ENCODE results near the gene SPRR2E.
"Not testable (repeated sequence)": the region's sequence is repeated elsewhere in the genome, so short reads cannot be mapped to it uniquely, and the experiment has no call there.

The SPRR2E gene

GRCh38 chr1:153094426-153094825 lies at the start of gene SPRR2E:
SPRR2E (minus strand) TSS chr1:153094526; CDS start chr1:153093751, 775 bp downstream.
- FAIRE-seq = no peak

GRCh38 chr1:153141377-153141776 lies 47.1 kb upstream of the SPRR2E start:
- FAIRE-seq = no peak

GRCh38 chr1:153140484-153140883 lies 46.2 kb upstream of the SPRR2E start:
- FAIRE-seq = no peak

- no peak for FAIRE-seq
These were observed 39.4 kb upstream of the SPRR2E start for GRCh38 chr1:153133743-153134142.

- FAIRE-seq = no peak
These were observed 38.9 kb upstream of the SPRR2E start for GRCh38 chr1:153133267-153133666.

- not testable (repeated sequence) for FAIRE-seq
These were observed 34.4 kb upstream of the SPRR2E start for GRCh38 chr1:153128688-153129087.

GRCh38 chr1:153127296-153127695 lies 33.0 kb upstream of the SPRR2E start:
- no peak for FAIRE-seq

GRCh38 chr1:153125536-153125935 lies 31.2 kb upstream of the SPRR2E start:
- no peak for FAIRE-seq

GRCh38 chr1:153123793-153124192 lies 29.5 kb upstream of the SPRR2E start:
- FAIRE-seq = not testable (repeated sequence)

- FAIRE-seq = no peak
These were observed 28.6 kb upstream of the SPRR2E start for GRCh38 chr1:153122831-153123421.

- no peak for FAIRE-seq
These were observed 26.6 kb upstream of the SPRR2E start for GRCh38 chr1:153120945-153121344.

GRCh38 chr1:153119491-153119971 lies 25.2 kb upstream of the SPRR2E start:
- FAIRE-seq = no peak

GRCh38 chr1:153115264-153115663 lies 20.9 kb upstream of the SPRR2E start:
- not testable (repeated sequence) for FAIRE-seq

GRCh38 chr1:153113416-153113815 lies 19.1 kb upstream of the SPRR2E start, which contains the start of gene SPRR2F:
SPRR2F (minus strand) TSS chr1:153113516; CDS start chr1:153112733, 783 bp downstream.
- no peak for FAIRE-seq

GRCh38 chr1:153112454-153112853 lies 18.1 kb upstream of the SPRR2E start:
- FAIRE-seq = not testable (repeated sequence)

- no peak for FAIRE-seq
These were observed 5.9 kb upstream of the SPRR2E start for GRCh38 chr1:153100245-153100644.

- FAIRE-seq = no peak
These were observed 5.2 kb upstream of the SPRR2E start for GRCh38 chr1:153099461-153100045.

GRCh38 chr1:153095764-153096163 lies 1.4 kb upstream of the SPRR2E start:
- FAIRE-seq = no peak

GRCh38 chr1:153087652-153088051 lies 6.7 kb downstream of the SPRR2E start:
- no peak for FAIRE-seq

GRCh38 chr1:153081736-153082135 lies 12.6 kb downstream of the SPRR2E start:
- FAIRE-seq = no peak

GRCh38 chr1:153072806-153073726 lies 21.3 kb downstream of the SPRR2E start:
- FAIRE-seq = no peak

- FAIRE-seq = no peak
These were observed 22.8 kb downstream of the SPRR2E start, which contains the start of gene SPRR2B for GRCh38 chr1:153071511-153071910. SPRR2B (minus strand) TSS chr1:153071611; CDS start chr1:153070839, 772 bp downstream.

- FAIRE-seq = no peak
These were observed 24.1 kb downstream of the SPRR2E start for GRCh38 chr1:153070243-153070642.
